HL-60 (cell line): ENCODE measurements around the gene CTXN3.

Experiments used
- CTCF ChIP-seq: IDR thresholded peaks from one replicate; pipeline ENCODE4 v1.5.1; 2011; ENCODE audit warnings: low read length, control low read depth, inconsistent platforms; ENCODE audit not compliant: insufficient read depth
- GABPA ChIP-seq: IDR thresholded peaks from 2 replicates; pipeline ENCODE4 v1.6.1; 2012; ENCODE audit warnings: low read depth
- POLR2AphosphoS5 ChIP-seq: IDR thresholded peaks from 2 replicates; pipeline ENCODE4 v1.6.1; 2012; ENCODE audit warnings: low read depth
- REST ChIP-seq: IDR thresholded peaks from 2 replicates; pipeline ENCODE4 v1.6.1; 2012; ENCODE audit warnings: low read depth; ENCODE audit not compliant: insufficient replicate concordance
- SPI1 ChIP-seq: IDR thresholded peaks from 2 replicates; pipeline ENCODE4 v1.6.1; 2012; ENCODE audit warnings: low read depth, mild to moderate bottlenecking, borderline replicate concordance

GRCh38 chr5:127609011-127609410 is 39.9 kb upstream of the CTXN3 start:
- TF ChIP-seq CTCF (no peak), REST (no peak), POLR2AphosphoS5 (no peak), SPI1 (no peak), GABPA (no peak)
